Measurements from ENCODE around the gene NLRP9. TPM values are rescaled to one million over a fixed set of nuclear protein-coding genes. Genes with fewer than 3 reads are reported as not detected.
"Not testable (repeated sequence)": the region's sequence is repeated elsewhere in the genome, so short reads cannot be mapped to it uniquely, and the experiment has no call there.

The NLRP9 gene
- polyA plus RNA-seq (2012; ENCODE audit: insufficient read depth, insufficient read length) = not detected

DNA sequence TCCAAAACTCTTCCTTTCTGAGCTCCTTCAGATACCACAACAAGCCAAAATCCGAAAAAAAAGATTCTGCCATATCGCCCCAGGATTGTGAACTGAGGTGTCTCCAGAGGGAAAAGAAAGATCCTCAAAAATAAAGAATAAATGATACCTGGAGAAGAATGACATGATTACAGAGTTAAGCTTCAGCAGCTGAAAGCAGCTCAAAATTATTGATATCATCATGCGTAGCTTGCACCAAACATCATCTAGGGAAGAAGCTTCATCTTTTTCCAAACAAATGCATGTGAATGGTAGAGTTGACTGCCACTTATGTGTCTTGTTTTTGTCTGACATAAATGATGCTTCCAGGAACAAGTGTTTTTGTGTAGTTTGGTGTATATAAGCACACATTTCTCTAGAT lies at the start of gene NLRP9:
TSS of gene NLRP9 (minus strand) at position 101 of the 400 bp plus-strand sequence. CDS start at position 73, 28 bp downstream.
- H3K4me3 ChIP-seq (ENCODE audit: low read length) = no peak within 1 kb of the TSS
- DNase-seq (ENCODE audit: low read depth, low spot score) = no peak

DNA sequence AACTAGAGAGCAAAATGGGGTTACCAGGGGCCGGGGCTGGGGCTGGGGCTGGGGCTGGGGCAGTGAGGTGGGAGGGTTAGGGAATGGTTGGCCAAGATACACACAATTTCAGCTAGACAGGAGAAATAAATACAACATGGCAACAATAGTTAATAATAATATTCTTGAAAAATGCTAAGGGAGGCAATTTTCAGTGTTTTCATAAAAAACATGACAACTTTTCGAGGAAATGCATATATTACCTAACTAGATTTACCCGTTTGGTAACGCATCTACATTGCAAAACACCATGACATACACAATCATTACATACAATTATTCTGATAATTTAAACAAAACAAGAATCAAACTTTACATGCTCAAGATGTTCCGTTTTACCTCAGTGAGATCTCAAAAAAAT lies 42.9 kb upstream of the NLRP9 start:
- no peak overlapping the region for H3K4me3 ChIP-seq (ENCODE audit: low read length)
- no peak for DNase-seq (ENCODE audit: low read depth, low spot score)

DNA sequence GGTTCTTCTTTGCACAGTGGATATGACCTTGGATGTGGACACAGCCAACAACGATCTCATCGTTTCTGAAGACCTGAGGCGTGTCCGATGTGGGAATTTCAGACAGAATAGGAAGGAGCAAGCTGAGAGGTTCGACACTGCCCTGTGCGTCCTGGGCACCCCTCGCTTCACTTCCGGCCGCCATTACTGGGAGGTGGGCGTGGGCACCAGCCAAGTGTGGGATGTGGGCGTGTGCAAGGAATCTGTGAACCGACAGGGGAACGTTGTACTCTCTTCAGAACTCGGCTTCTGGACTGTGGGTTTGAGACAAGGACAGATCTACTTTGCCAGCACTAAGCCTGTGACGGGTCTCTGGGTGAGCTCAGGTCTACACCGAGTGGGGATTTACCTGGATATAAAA lies 40.1 kb upstream of the NLRP9 start:
- no peak overlapping the region for H3K4me3 ChIP-seq (ENCODE audit: low read length)
- no peak for DNase-seq (ENCODE audit: low read depth, low spot score)

DNA sequence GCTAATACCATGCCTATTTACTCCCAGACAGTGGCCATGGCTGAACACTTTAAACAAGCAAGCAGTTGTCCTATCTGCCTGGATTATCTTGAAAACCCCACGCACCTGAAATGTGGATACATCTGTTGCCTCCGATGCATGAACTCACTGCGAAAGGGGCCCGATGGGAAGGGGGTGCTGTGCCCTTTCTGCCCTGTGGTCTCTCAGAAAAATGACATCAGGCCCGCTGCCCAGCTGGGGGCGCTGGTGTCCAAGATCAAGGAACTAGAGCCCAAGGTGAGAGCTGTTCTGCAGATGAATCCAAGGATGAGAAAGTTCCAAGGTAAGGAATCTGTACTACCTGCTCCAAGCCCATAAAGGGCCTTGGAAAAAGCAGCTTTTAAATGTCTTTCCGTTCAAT lies 39.3 kb upstream of the NLRP9 start:
- no peak overlapping the region for H3K4me3 ChIP-seq (ENCODE audit: low read length)
- no peak for DNase-seq (ENCODE audit: low read depth, low spot score)

DNA sequence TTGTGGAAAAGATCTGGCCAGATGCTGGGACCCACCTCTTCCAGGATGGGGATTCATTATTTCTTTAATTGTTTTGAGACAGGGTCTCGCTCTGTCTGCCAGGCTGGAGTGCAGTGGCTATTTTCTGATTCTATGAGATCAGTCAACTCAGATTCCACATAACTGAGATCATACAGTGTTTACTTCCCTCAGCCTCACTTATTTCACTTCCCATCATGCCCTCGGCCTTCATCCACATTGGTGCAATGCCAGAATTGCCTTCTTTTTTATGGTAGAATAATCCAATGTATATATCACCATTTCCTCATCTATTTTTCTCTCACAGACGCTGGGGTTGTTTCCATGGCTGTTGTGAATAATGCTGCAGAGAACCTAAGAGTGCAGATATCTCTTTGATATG lies 31.4 kb upstream of the NLRP9 start:
- H3K4me3 ChIP-seq (ENCODE audit: low read length); DNase-seq (ENCODE audit: low read depth, low spot score): not testable (repeated sequence)

DNA sequence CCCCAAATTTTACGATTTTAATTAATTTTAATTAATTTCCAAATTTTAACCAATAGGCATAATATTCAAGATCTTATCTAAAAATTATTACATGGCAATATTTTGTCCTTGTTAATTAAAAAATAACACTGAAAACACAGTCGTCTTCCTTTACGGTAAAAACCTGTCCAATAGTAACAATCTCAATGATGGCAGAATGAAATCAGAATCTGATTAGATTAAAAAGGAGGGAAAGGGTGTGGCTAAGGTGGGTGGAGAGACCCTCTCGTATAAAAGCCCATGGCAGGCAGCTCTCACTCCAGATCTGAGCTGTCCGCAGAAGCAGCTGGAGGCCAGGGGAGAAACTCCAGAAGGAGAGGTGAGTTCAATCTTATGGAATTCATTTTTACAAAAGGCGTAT lies 30.6 kb upstream of the NLRP9 start, which contains the start of gene RFPL4AL1:
TSS of gene RFPL4AL1 (plus strand) at position 301 of the 400 bp plus-strand sequence. CDS start 2,687 bp downstream, outside the sequence.
- not testable (repeated sequence) for DNase-seq (ENCODE audit: low read depth, low spot score); H3K4me3 ChIP-seq (ENCODE audit: low read length)

DNA sequence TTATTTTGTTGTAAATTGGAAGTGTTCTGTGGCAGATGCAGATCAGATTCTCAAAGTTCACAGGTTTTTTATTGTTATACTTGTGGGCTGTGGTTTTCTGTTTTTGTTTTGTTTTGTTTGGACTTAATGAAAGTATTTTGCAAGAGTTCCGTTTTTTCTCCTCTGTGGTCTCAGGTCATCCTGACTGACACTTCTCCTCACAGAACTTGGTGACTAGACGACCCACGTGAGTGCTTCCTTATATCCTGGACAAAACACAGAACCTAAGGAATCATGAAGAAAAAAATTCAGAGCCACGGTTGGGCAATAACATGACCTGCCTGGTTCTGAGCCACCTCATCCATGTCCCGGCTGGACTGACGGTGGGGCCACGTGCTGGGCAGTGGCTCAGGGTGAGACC lies 28.3 kb upstream of the NLRP9 start:
- no peak overlapping the region for H3K4me3 ChIP-seq (ENCODE audit: low read length)
- DNase-seq (ENCODE audit: low read depth, low spot score) = no peak

DNA sequence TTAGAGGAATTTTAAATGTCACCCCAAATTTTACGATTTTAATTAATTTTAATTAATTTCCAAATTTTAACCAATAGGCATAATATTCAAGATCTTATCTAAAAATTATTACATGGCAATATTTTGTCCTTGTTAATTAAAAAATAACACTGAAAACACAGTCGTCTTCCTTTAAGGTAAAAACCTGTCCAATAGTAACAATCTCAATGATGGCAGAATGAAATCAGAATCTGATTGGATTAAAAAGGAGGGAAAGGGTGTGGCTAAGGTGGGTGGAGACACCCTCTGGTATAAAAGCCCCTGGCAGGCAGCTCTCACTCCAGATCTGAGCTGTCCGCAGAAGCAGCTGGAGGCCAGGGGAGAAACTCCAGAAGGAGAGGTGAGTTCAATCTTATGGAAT lies 20.6 kb upstream of the NLRP9 start, which contains the start of gene RFPL4A:
TSS of gene RFPL4A (plus strand) at position 301 of the 400 bp plus-strand sequence. CDS start 2,704 bp downstream, outside the sequence.
- not testable (repeated sequence) for H3K4me3 ChIP-seq (ENCODE audit: low read length); DNase-seq (ENCODE audit: low read depth, low spot score)

DNA sequence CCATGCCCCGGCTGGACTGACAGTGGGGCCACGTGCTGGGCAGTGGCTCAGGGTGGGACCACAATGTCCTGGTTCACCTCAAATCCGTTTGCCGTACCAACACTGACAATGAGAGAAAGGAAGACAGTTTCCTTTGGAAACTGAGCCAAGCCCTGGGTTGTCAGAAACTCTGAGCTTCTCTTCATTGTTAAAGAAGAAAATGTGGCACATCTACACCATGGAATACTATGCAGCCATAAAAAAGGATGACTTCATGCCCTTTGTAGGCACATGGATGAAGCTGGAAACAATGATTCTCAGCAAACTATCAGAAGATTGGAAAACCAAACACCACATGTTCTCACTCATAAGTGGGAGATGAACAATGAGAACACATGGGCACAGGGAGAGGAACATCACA lies 18.6 kb upstream of the NLRP9 start:
- H3K4me3 ChIP-seq (ENCODE audit: low read length); DNase-seq (ENCODE audit: low read depth, low spot score): not testable (repeated sequence)

DNA sequence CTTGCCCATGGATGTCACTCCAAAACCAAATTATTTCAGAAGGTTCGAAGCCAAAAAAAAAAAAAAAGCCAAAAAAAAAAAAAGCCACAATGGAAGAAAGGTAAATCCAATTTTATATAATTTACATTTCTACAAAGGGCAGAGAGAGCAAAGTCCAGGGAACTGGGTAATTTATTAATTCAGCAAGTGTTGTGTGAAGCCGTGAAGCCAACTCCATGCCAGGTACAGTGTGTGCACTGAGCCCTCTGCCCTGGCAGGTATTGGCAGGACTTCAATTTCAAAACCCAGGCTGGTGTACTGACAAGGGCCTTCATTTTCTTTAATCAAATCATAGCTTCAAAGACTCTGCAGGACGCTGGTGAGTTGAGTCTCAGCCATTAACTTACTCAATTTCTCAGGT lies 15.2 kb upstream of the NLRP9 start:
- no peak overlapping the region for H3K4me3 ChIP-seq (ENCODE audit: low read length)
- no peak for DNase-seq (ENCODE audit: low read depth, low spot score)

DNA sequence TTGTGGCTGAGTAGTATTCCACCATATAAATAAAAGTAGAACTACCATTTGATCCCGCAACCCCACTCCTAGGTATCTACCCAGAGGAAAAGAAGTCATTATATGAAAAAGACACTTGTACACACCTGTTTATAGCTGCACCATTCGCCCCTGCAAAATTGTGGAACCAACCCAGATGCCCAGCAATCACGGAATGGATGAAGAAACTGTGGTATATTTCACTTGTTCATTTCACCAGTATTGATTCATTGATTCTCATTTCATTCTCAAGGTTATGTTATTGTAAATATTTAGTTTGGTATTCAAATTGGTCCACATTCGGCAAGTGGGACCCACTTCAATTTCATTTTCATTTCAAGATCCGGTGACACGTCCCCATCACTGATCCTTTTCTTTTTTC lies 12.5 kb upstream of the NLRP9 start:
- no peak overlapping the region for H3K4me3 ChIP-seq (ENCODE audit: low read length)
- no peak for DNase-seq (ENCODE audit: low read depth, low spot score)

DNA sequence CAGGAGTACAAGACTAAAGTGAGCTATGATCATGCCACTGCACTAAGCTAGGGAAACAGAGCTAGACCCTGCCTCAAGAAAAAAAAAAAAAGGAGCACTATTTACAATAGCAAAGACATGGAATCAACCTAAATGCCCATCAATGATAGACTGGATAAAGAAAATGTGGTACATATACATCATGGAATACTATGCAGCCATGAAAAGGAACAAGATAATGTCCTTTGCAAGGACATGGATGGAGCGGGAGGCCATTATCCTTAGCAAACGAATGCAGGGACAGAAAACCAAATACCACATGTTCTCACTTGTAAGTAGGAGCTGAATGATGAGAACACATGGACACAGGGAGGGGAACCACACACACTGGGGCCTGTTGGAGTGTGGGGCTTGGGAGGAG lies 7.8 kb downstream of the NLRP9 start:
- not testable (repeated sequence) for DNase-seq (ENCODE audit: low read depth, low spot score); H3K4me3 ChIP-seq (ENCODE audit: low read length)

DNA sequence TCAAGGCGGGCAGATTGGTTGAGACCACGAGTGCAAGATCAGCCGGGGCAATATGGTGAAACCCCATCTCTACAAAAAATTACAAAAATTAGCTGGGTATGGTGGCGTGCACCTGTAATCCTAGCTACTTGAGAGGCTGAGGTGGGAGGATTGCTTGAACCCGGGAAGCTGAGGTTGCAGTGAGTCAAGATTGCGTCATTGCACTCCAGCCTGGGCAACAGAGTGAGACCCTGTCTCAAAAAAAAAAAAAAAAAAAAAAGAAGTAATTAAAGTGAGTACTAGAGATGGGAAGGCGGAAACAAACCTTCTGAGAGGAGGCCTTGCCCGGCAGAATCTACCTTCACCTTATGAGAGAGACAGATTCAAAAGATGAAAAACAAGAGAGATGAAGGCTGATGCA lies 14.7 kb downstream of the NLRP9 start:
- H3K4me3 ChIP-seq (ENCODE audit: low read length) = no peak overlapping the region
- no peak for DNase-seq (ENCODE audit: low read depth, low spot score)

DNA sequence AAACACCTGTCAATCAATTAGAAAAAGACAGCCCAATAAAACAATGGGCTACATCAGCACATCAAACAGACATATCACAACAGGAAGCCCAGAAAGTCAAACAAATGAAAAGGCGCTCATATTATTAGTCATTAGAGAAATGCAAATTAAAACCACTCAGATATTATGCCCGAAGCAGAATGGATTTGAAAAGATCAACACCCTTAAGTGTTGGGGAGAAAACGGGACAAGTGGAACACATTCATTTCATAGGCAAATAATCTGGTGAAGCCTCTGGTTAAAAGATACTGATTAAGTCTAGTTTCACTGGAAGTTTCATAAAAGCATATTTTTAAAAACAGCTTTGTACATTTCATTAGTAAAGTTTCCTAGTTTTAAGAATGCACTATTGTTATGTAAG lies 17.4 kb downstream of the NLRP9 start:
- H3K4me3 ChIP-seq (ENCODE audit: low read length) = no peak overlapping the region
- no peak for DNase-seq (ENCODE audit: low read depth, low spot score)

DNA sequence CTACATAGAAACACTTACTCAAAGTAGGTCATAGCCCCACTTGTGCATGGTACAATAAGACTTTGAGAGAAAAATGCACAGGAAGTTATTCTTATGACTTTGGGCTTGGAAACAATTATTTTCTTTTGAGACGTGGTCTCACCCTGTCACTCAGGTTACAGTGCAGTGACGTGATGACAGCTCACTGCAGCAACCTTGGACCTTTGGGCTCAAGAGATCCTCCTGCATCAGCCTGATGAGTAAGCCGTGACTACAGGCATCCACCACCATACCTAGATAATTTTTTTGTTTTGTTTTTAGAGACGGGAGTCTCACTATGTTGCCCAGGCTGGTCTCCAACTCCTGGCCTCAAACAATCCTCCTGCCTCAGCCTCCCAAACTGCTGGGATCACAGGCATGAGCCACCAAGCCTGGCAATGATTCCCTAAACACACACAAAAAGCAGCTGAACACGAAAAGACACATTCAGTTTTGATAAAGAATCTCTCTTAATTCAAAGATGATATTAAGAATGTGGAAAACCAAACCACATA lies 17.9 kb downstream of the NLRP9 start:
- DNase-seq (ENCODE audit: low read depth, low spot score) = no peak
- no peak overlapping the region for H3K4me3 ChIP-seq (ENCODE audit: low read length)

DNA sequence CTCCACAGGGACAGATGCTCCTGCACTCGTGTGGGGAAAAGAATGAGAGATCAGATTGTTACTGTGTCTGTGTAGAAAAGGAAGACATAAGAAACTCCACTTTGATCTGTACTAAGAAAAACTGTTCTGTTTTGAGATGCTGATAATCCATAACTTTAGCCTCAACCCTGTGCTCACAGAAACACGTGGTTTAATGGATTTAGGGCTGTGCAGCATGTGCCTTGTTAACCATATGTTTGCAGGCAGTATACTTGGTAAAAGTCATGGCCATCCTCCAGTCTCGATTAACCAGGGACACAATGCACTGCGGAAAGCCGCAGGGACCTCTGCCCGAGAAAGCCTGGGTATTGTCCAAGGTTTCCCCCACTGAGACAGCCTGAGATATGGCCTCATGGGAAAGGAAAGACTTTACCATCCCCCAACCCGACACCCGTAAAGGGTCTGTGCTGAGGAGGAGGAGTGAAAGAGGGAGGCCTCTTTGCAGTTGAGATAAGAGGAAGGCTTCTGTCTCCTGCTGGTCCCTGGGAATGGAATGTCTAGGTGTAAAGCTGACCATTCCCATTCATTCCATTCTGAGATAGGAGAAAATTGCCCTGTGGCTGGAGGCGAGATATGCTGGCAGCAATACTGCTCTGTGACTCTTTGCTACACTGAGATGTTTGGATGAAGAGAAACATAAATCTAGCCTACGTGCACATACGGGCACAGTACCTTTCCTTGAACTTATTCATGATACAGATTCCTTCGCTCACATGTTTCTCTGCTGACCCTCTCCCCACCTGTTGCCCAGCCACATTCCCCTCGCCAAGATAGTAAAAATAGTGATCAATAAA lies 20.1 kb downstream of the NLRP9 start:
- not testable (repeated sequence) for DNase-seq (ENCODE audit: low read depth, low spot score); H3K4me3 ChIP-seq (ENCODE audit: low read length)

DNA sequence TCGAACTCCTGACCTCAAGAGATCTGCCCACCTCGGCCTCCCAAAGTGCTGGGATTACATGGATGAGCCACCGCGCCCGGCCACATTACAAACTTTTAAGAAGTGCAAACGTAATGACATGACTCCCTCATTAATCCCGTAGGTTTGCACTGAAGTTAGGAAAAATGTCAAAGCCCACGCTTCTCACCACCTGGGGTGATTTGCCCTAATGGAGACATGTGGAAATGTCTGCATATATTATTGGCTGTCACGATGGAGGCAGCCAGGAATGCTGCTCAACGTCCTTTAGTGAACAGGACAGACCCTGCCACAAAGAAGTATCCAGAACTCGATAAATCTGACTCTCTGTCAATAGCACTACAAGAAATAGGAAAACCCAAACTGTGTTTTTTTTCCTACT lies 21.0 kb downstream of the NLRP9 start:
- no peak overlapping the region for H3K4me3 ChIP-seq (ENCODE audit: low read length)
- no peak for DNase-seq (ENCODE audit: low read depth, low spot score)

DNA sequence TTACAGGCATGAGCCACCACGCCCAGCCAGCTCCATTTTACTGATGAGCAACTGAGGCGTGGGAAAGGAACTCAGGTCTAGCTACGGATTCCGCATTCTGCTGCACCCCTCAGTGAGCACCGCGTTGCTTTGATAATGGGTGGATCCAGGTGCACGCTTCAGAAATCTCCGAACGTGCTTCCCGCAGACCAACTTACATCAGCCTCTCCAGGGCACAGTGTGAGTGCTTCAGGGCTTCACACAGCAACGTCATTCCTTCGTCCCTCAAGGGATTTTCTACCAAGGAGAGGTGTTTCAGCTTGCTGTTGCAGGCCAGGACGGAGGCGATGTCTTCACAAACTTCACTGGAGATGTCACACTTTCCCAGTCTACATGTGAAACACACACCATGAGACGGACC lies 21.7 kb downstream of the NLRP9 start:
- H3K4me3 ChIP-seq (ENCODE audit: low read length) = no peak overlapping the region
- no peak for DNase-seq (ENCODE audit: low read depth, low spot score)

DNA sequence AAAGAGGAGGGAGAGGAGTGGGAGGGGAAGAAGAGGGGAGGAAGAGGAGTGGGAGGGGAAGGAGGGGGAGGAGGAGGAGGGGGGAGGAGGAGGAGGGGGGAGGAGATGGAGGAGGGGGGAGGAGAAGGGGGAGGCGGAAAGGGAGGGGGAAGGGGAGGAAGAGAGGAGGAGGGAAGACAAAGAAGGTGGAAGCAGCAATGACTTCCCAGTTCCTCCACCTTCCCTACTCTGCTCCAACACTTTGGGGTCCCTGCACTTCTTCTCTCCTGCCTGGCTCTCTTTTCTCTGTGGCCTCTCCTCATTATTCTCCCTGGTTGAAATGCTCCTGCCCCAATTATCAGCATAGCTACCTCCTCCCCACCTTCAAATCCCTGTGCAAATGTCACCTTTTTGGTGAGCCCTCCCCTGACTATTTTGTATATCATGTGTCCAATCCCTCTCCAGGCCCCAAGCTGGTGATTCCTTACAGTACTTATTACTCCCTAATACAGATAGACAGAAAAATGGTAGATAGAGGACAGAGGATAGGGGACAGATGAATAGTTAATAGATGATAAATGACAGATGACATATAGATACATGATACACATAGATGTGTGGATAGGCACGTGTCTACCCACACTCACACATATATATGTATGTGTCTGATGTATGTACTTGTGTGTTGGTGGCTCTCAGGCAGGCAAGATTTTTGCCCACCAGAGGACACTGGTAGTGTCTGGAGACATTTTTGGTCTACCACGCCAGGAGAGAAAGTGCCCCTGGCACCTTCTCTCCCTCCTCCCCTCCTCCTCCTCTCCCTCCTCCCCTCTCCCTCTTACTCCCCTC lies 25.2 kb downstream of the NLRP9 start:
- no peak overlapping the region for H3K4me3 ChIP-seq (ENCODE audit: low read length)
- DNase-seq (ENCODE audit: low read depth, low spot score) = no peak

DNA sequence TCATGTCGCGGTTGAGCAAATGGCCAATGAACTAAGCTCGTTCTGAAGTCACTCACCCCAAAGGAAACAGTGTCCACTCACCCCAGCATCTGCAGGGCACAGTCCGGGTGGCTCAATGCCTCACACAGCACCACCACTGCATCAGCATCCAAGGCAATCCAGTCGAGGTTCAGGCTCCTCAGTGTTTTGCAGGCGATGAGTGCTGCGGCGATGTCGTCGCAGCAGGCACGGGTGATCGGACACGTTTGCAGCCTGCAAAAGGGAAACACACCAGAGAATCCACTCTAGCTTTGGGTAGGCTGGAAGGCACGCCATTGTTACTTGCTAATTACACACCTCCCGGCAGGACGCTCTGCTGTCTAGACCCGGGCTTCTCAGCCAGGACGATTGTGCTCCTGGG lies 26.5 kb downstream of the NLRP9 start:
- no peak overlapping the region for H3K4me3 ChIP-seq (ENCODE audit: low read length)
- no peak for DNase-seq (ENCODE audit: low read depth, low spot score)
